Effector CD4-positive, alpha-beta T cell (primary cell): Measurements from ENCODE around the gene PKN3.
"Not testable (repeated sequence)": the region's sequence is repeated elsewhere in the genome, so short reads cannot be mapped to it uniquely, and the experiment has no call there.

Experiments
- DNase-seq: peaks from one replicate; pipeline ENCODE4 v3.0.0-alpha.2; 2020

PKN3 gene

GRCh38 chr9:128693738-128694137 is 8.6 kb upstream of the PKN3 start:
- DNase-seq = not testable (repeated sequence)

GRCh38 chr9:128694344-128694743 is 8.0 kb upstream of the PKN3 start:
- DNase-seq = no peak

- no peak for DNase-seq
Measured at GRCh38 chr9:128696923-128697707, 5.2 kb upstream of the PKN3 start.

- DNase-seq = not testable (repeated sequence)
Measured at GRCh38 chr9:128699096-128699795, 3.1 kb upstream of the PKN3 start.

GRCh38 chr9:128701227-128701854 is 962 bp upstream of the PKN3 start:
- no peak for DNase-seq

- no peak for DNase-seq
Measured at GRCh38 chr9:128702949-128703615, 779 bp downstream of the PKN3 start.

GRCh38 chr9:128703616-128704355 is 1.5 kb downstream of the PKN3 start:
- no peak for DNase-seq

GRCh38 chr9:128704356-128704670 is 2.0 kb downstream of the PKN3 start:
- no peak for DNase-seq

- no peak for DNase-seq
Measured at GRCh38 chr9:128705051-128705965, 3.0 kb downstream of the PKN3 start.

GRCh38 chr9:128706045-128706444 is 3.7 kb downstream of the PKN3 start:
- no peak for DNase-seq

GRCh38 chr9:128706671-128707381 is 4.5 kb downstream of the PKN3 start:
- no peak for DNase-seq

- no peak for DNase-seq
Measured at GRCh38 chr9:128707446-128707845, 5.1 kb downstream of the PKN3 start.

GRCh38 chr9:128712451-128713410 is 10.4 kb downstream of the PKN3 start:
- DNase-seq = no peak

GRCh38 chr9:128713411-128713780 is 11.1 kb downstream of the PKN3 start:
- DNase-seq = no peak

GRCh38 chr9:128713941-128714573 is 11.8 kb downstream of the PKN3 start:
- no peak for DNase-seq

- no peak for DNase-seq
Measured at GRCh38 chr9:128714586-128715435, 12.5 kb downstream of the PKN3 start.

GRCh38 chr9:128715436-128715750 is 13.1 kb downstream of the PKN3 start:
- no peak for DNase-seq

GRCh38 chr9:128716581-128717254 is 14.4 kb downstream of the PKN3 start:
- DNase-seq = no peak
